ENCODE data around the gene CHURC1. TPM values are rescaled to one million over a fixed set of nuclear protein-coding genes. Genes with fewer than 3 reads are reported as not detected.

Gene CHURC1
- polyA plus RNA-seq, 12 donors = 29.4 to 53.6 (median 46.2) TPM; not detected in 1

DNA sequence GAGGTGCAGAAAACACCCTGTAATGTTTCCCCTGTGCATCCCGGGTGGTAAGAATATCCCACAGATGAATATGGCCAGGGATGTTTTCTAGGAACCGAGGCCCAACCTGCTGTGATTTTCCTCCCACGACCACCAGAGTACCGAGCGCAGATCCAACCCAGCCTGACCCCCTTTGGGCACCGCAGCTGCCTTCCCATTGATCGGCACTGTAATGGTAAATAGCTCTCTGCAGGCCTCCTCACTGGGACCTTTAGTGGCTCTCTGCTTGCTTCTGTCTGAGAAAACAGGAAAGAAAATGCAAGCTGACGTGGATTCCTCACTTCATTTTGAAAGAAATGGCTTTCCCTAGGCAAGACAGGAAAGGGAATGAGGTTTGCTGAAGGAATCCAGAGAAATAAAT lies 60.3 kb downstream of the CHURC1 start:
- DNase-seq = no peak

DNA sequence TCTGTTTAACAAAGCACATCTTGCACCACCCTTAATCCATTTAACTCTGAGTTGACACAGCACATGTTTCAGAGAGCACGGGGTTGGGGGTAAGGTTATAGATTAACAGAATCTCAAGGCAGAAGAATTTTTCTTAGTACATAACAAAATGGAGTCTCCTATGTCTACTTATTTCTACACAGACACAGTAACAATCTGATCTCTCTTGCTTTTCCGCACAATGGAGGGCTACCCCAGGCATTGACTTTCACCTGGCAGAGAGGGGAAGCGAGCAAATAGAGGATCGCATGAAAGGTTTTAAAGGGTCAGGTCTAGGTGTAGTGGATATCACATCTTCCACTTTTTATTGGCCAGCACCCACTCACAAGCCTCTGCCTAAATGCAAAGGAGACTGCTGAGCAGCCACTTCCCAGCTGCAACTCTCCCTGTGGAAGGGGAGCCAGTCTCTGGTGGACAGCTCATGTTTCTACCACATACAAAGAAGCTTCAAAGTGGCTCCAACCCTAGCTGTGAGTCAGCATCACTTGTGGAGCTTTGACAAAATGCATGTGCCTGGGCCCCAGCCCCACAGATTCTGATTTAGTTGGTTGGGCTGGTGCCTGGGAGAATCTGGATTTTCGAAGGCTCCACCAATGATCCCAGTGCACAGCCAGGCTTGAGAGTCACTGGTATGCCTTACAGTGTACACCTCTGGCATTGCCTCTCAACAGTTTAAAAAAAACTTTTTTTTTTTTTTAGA lies 65.2 kb downstream of the CHURC1 start:
- no peak for DNase-seq

DNA sequence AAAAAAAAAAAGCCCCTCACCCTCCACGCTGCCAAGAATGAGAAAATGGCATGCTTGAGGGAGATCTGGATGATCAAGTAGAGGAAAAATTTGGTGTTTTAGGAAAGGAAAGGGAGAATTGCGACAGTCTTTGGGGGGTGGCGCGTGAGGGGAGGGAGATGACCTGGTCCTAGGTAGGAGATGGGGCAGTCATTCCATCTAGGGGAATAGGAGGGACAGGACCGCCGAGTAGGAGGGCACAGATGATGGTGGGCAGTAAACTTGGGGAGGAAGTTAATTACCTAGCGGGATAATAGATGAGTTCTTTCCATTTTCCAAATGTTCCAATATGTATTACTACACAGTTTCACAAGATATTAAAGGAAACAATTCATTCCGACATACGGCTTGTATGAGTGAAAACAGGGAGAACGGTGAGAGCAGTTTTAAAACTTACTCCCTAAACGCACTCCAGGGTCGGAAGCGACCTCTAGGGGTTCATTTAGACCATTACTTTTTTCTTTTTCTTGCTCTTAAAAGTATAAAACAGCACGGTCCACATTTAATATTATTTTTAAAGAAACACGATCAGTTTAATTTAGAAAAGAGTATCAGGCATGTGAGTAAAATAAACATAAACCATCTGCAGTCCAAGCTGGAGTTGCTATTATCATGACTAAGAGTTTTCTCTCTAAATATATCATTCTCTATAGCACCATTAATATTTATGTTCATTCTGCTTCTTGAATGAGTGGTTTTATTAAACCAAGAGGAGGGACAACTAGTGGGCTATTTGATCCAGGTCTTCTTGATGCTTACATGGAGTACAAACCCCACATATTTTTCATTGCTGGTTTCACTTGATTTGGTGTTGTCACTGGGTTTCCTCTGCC lies 69.4 kb downstream of the CHURC1 start:
- no peak for DNase-seq

Other genes with a start within 250 kb of the CHURC1 start
- 10 to 100 TPM in 11 of 12 donors, not detected in 1; 17.7 to 58.0 (median 21.5) TPM for gene PLEKHG3, start 210.0 kb upstream of the CHURC1 start, polyA plus RNA-seq (ENCODE audit: insufficient read length in 12 of 12)
- gene SPTB, start 34.5 kb upstream of the CHURC1 start, polyA plus RNA-seq (ENCODE audit: insufficient read length in 12 of 12) = 100 to 1,000 TPM in 10 of 12 donors, 10 to 100 TPM in 2; 51.9 to 666 (median 148) TPM
- gene GPX2, start 28.3 kb downstream of the CHURC1 start, polyA plus RNA-seq (ENCODE audit: insufficient read length in 12 of 12) = under 1 TPM in 10 of 12 donors, not detected in 2; 0.22 to 0.60 (median 0.35) TPM
- gene RAB15, start 57.9 kb downstream of the CHURC1 start, polyA plus RNA-seq (ENCODE audit: insufficient read length in 12 of 12) = 10 to 100 TPM in 11 of 12 donors, not detected in 1; 22.5 to 42.6 (median 30.3) TPM
- 10 to 100 TPM in 11 of 12 donors, not detected in 1; 17.9 to 31.8 (median 22.3) TPM for gene FNTB, start 72.4 kb downstream of the CHURC1 start, polyA plus RNA-seq (ENCODE audit: insufficient read length in 12 of 12)
- gene MAX, start 188.1 kb downstream of the CHURC1 start, polyA plus RNA-seq (ENCODE audit: insufficient read length in 12 of 12) = 100 to 1,000 TPM in 1 of 12 donors, 10 to 100 TPM in 10, not detected in 1; 29.1 to 143 (median 35.0) TPM